PC-3 (cell line): ENCODE data around the gene ARHGAP26.

ENCODE experiments used
- EZH2 ChIP-seq: fragments of 300-600 bp; sonication (generic); IDR thresholded peaks from one replicate; pipeline ENCODE4 v1.6.1; 2017; ENCODE audit warnings: antibody characterized with exemption, mild to moderate bottlenecking, low read length; ENCODE audit not compliant: unreplicated experiment
- EZH2phosphoT487 ChIP-seq: fragments of 300-600 bp; sonication (generic); IDR thresholded peaks from 2 replicates; pipeline ENCODE4 v1.6.1; 2018; ENCODE audit warnings: mild to moderate bottlenecking, antibody characterized with exemption, low read length, borderline replicate concordance

GRCh38 chr5:143277536-143277935 lies 507.4 kb downstream of the ARHGAP26 start:
- TF ChIP-seq EZH2 (no peak), EZH2phosphoT487 (no peak)
